ENCODE results near the gene B3GALT5. TPM values are rescaled to one million over a fixed set of nuclear protein-coding genes. Genes with fewer than 3 reads are reported as not detected.

The B3GALT5 gene
- total and polyA plus RNA-seq, 10 donors, result 0.02 to 0.34 (median 0.13) TPM; not detected in 1

GRCh38 chr21:39690454-39690853, 77.7 kb downstream of the B3GALT5 start:
- Histone ChIP-seq H3K4me1 (no peaks in the 10 kb centered on the region), H3K27me3 (replicated peaks in 1 of 7) (no peaks in the 10 kb centered on the region), H3K27ac (no peak overlapping the region), H3K9me3 (no peaks in the 10 kb centered on the region), H3K4me3 (no peak overlapping the region), H3K36me3 (no peaks in the 10 kb centered on the region)
- WGBS, 5 donors, result 65 to 81% (median 76%) methylated on average over 4 of the region's 4 CpGs
- DNase-seq, result no peak
- intact Hi-C loops (cut with DNase I; ENCODE audit: low total_unique reads), result no loop called here
- no peak for TF ChIP-seq CTCF (IDR thresholded peaks at IDR 0.05 in 8 of 11, conservative IDR thresholded peaks at IDR 0.05 in 3 of 11)
- no peak for TF ChIP-seq POLR2AphosphoS5 (IDR thresholded peaks at IDR 0.05)
- no peak for TF ChIP-seq POLR2A (IDR thresholded peaks at IDR 0.05)

- no peaks in the 10 kb centered on the region for H3K9me3 ChIP-seq
- WGBS, 5 donors, result 73 to 87% (median 84%) methylated on average over 5 of the region's 5 CpGs
- H3K4me3 ChIP-seq, result no peak overlapping the region
- TF ChIP-seq POLR2AphosphoS5 (IDR thresholded peaks at IDR 0.05) (no peak), CTCF (IDR thresholded peaks at IDR 0.05 in 8 of 11, conservative IDR thresholded peaks at IDR 0.05 in 3 of 11) (no peak), POLR2A (IDR thresholded peaks at IDR 0.05) (no peak)
- DNase-seq, result no peak
- no peaks in the 10 kb centered on the region for H3K4me1 ChIP-seq
- H3K36me3 ChIP-seq, result no peaks in the 10 kb centered on the region
- peaks cover 0 to 9% (median 0%) of the 10 kb centered on the region in 7 donors for H3K27me3 ChIP-seq (replicated peaks in 1 of 7)
- intact Hi-C loops (cut with DNase I; ENCODE audit: low total_unique reads), result no loop called here
- H3K27ac ChIP-seq, result no peak overlapping the region
Observed at GRCh38 chr21:39694750-39695149, 82.0 kb downstream of the B3GALT5 start.

- H3K4me1 ChIP-seq, result no peaks in the 10 kb centered on the region
Observed at GRCh38 chr21:39696196-39696595, 83.5 kb downstream of the B3GALT5 start.

GRCh38 chr21:39696618-39697017, 83.9 kb downstream of the B3GALT5 start:
- Histone ChIP-seq H3K36me3 (no peaks in the 10 kb centered on the region), H3K9me3 (no peaks in the 10 kb centered on the region), H3K4me1 (no peaks in the 10 kb centered on the region), H3K27me3 (replicated peaks in 1 of 7) (peaks cover 0 to 13% (median 0%) of the 10 kb centered on the region in 7 donors), H3K4me3 (no peak overlapping the region), H3K27ac (no peak overlapping the region)
- intact Hi-C loops (cut with DNase I; ENCODE audit: low total_unique reads), result no loop called here
- TF ChIP-seq CTCF (IDR thresholded peaks at IDR 0.05 in 8 of 11, conservative IDR thresholded peaks at IDR 0.05 in 3 of 11), result no peak
- no peak for TF ChIP-seq POLR2AphosphoS5 (IDR thresholded peaks at IDR 0.05)
- no peak for TF ChIP-seq POLR2A (IDR thresholded peaks at IDR 0.05)
- DNase-seq, result no peak
- 71 to 81% (median 78%) methylated on average over 4 of the region's 4 CpGs for WGBS, 5 donors

More at GRCh38 chr21:39696196-39696595, 83.5 kb downstream of the B3GALT5 start:
- Histone ChIP-seq H3K4me3 (no peak overlapping the region), H3K27ac (no peak overlapping the region), H3K9me3 (no peaks in the 10 kb centered on the region), H3K27me3 (replicated peaks in 1 of 7) (peaks cover 0 to 13% (median 0%) of the 10 kb centered on the region in 7 donors), H3K36me3 (no peaks in the 10 kb centered on the region)
- no peak for DNase-seq
- 87 to 96% (median 92%) methylated on average over 7 of the region's 7 CpGs for WGBS, 5 donors
- TF ChIP-seq POLR2AphosphoS5 (IDR thresholded peaks at IDR 0.05) (no peak), CTCF (IDR thresholded peaks at IDR 0.05 in 8 of 11, conservative IDR thresholded peaks at IDR 0.05 in 3 of 11) (no peak), POLR2A (IDR thresholded peaks at IDR 0.05) (no peak)
- intact Hi-C loops (cut with DNase I; ENCODE audit: low total_unique reads), result no loop called here

Data from spleen (tissue), 11 donors.